ENCODE measurements around the gene ATXN1. TPM values are rescaled to one million over a fixed set of nuclear protein-coding genes. Genes with fewer than 3 reads are reported as not detected.

The ATXN1 gene
- total RNA-seq, 1 donor from 2014 or later = 15.5 TPM

DNA sequence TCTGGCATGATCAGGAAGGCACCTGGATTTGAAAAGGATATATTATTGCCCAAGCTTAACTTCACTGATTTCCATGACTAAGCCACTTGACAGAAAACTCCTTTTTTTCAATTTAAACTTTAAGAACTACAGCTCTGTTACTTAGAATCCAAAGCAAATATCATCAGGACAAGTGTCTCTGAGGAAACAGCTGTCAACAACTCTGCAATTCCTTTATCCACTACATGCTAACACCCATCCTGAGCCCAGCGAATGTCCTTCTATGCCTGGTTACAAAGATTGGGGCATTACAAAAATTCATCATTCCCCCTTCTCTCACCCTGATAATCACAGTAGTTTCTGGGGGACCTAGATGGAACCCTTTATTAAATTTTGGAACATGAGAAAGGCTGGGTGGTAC, 386.1 kb downstream of the ATXN1 start:
- H3K27ac Mint-ChIP-seq (ENCODE audit: unreplicated experiment) = no peak overlapping the region
- no peaks in the 10 kb centered on the region for H3K36me3 Mint-ChIP-seq (ENCODE audit: unreplicated experiment)
- peaks cover 4% of the 10 kb centered on the region for H3K27me3 Mint-ChIP-seq (ENCODE audit: unreplicated experiment)
- TF ChIP-seq CTCF (IDR thresholded peaks at IDR 0.05; ENCODE audit: partially characterized antibody, unreplicated experiment) = no peak
- no peak overlapping the region for H3K4me3 Mint-ChIP-seq (ENCODE audit: unreplicated experiment)
- H3K9me3 Mint-ChIP-seq (ENCODE audit: unreplicated experiment) = no peaks in the 10 kb centered on the region
- DNase-seq = no peak
- no peaks in the 10 kb centered on the region for H3K4me1 Mint-ChIP-seq (ENCODE audit: low read depth, unreplicated experiment)

- no peak for DNase-seq
- no peaks in the 10 kb centered on the region for H3K36me3 Mint-ChIP-seq (ENCODE audit: unreplicated experiment)
- H3K27ac Mint-ChIP-seq (ENCODE audit: unreplicated experiment) = no peak overlapping the region
- TF ChIP-seq CTCF (IDR thresholded peaks at IDR 0.05; ENCODE audit: partially characterized antibody, unreplicated experiment) = no peak
- peaks cover 4% of the 10 kb centered on the region for H3K27me3 Mint-ChIP-seq (ENCODE audit: unreplicated experiment)
- no peak overlapping the region for H3K4me3 Mint-ChIP-seq (ENCODE audit: unreplicated experiment)
- no peaks in the 10 kb centered on the region for H3K9me3 Mint-ChIP-seq (ENCODE audit: unreplicated experiment)
- H3K4me1 Mint-ChIP-seq (ENCODE audit: low read depth, unreplicated experiment) = no peaks in the 10 kb centered on the region
These were observed 386.6 kb downstream of the ATXN1 start for GRCh38 chr6:16374461-16375200.

- DNase-seq = no peak
- TF ChIP-seq CTCF (IDR thresholded peaks at IDR 0.05; ENCODE audit: partially characterized antibody, unreplicated experiment) = no peak
- H3K36me3 Mint-ChIP-seq (ENCODE audit: unreplicated experiment) = no peaks in the 10 kb centered on the region
- no peaks in the 10 kb centered on the region for H3K9me3 Mint-ChIP-seq (ENCODE audit: unreplicated experiment)
- H3K27me3 Mint-ChIP-seq (ENCODE audit: unreplicated experiment) = peaks cover 4% of the 10 kb centered on the region
- no peak overlapping the region for H3K27ac Mint-ChIP-seq (ENCODE audit: unreplicated experiment)
- H3K4me1 Mint-ChIP-seq (ENCODE audit: low read depth, unreplicated experiment) = no peaks in the 10 kb centered on the region
- H3K4me3 Mint-ChIP-seq (ENCODE audit: unreplicated experiment) = no peak overlapping the region
These were observed 387.2 kb downstream of the ATXN1 start for GRCh38 chr6:16374016-16374415.

DNA sequence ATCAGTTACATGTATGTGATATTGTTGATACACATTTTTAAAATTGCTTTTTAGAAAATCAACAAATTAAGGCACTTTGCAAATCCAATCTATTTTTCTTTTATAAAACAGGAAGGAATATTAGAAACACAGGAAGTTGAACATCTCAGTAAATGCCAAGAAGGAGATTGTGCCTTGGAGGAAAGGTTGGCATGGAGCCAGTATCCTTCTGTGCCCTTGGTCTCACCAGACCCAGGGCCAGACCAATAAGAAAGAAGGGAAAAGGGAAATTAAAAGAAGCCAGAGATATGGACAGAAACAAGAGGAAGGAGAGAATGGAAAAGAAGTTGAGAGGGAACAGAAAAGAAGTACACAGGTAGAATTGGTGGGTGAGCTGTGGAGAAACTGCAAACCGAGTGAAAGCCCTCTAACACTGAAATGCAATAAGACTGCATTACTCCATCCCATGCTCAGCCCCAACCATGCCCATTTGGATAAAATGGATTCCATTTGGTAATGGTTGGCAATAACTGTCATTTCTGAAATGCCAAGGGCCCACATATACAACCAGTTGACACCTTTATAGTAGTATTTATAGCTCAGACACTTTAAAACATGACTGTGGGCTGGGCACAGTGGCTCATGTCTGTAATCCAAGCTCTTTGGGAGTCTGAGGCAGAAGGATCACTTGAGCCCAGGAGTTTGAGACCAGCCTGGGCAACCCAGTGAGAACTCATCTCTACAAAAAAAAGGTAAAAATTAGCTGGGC, 389.1 kb downstream of the ATXN1 start:
- TF ChIP-seq CTCF (IDR thresholded peaks at IDR 0.05; ENCODE audit: partially characterized antibody, unreplicated experiment) = no peak
- peaks cover 4% of the 10 kb centered on the region for H3K27me3 Mint-ChIP-seq (ENCODE audit: unreplicated experiment)
- no peak overlapping the region for H3K27ac Mint-ChIP-seq (ENCODE audit: unreplicated experiment)
- no peak for DNase-seq
- H3K4me3 Mint-ChIP-seq (ENCODE audit: unreplicated experiment) = no peak overlapping the region
- no peaks in the 10 kb centered on the region for H3K9me3 Mint-ChIP-seq (ENCODE audit: unreplicated experiment)
- no peaks in the 10 kb centered on the region for H3K4me1 Mint-ChIP-seq (ENCODE audit: low read depth, unreplicated experiment)
- H3K36me3 Mint-ChIP-seq (ENCODE audit: unreplicated experiment) = no peaks in the 10 kb centered on the region

- Mint-ChIP-seq H3K4me1 (ENCODE audit: low read depth, unreplicated experiment) (no peaks in the 10 kb centered on the region), H3K4me3 (ENCODE audit: unreplicated experiment) (no peak overlapping the region), H3K9me3 (ENCODE audit: unreplicated experiment) (no peaks in the 10 kb centered on the region), H3K27me3 (ENCODE audit: unreplicated experiment) (peaks cover 4% of the 10 kb centered on the region), H3K27ac (ENCODE audit: unreplicated experiment) (no peak overlapping the region), H3K36me3 (ENCODE audit: unreplicated experiment) (no peaks in the 10 kb centered on the region)
- no peak for DNase-seq
- no peak for TF ChIP-seq CTCF (IDR thresholded peaks at IDR 0.05; ENCODE audit: partially characterized antibody, unreplicated experiment)
These were observed 389.9 kb downstream of the ATXN1 start for GRCh38 chr6:16371401-16371800.
